HG03442 (cell line): ENCODE data around the gene MYLK3.
"Not testable (repeated sequence)": the region's sequence is repeated elsewhere in the genome, so short reads cannot be mapped to it uniquely, and the experiment has no call there.

Source experiments
- ATAC-seq: cut with Tn5 transposase; IDR thresholded peaks from one replicate; pipeline ENCODE4 v1.9.1; 2021; ENCODE audit warnings: mild to moderate bottlenecking, moderate library complexity; ENCODE audit not compliant: unreplicated experiment

The MYLK3 gene

DNA sequence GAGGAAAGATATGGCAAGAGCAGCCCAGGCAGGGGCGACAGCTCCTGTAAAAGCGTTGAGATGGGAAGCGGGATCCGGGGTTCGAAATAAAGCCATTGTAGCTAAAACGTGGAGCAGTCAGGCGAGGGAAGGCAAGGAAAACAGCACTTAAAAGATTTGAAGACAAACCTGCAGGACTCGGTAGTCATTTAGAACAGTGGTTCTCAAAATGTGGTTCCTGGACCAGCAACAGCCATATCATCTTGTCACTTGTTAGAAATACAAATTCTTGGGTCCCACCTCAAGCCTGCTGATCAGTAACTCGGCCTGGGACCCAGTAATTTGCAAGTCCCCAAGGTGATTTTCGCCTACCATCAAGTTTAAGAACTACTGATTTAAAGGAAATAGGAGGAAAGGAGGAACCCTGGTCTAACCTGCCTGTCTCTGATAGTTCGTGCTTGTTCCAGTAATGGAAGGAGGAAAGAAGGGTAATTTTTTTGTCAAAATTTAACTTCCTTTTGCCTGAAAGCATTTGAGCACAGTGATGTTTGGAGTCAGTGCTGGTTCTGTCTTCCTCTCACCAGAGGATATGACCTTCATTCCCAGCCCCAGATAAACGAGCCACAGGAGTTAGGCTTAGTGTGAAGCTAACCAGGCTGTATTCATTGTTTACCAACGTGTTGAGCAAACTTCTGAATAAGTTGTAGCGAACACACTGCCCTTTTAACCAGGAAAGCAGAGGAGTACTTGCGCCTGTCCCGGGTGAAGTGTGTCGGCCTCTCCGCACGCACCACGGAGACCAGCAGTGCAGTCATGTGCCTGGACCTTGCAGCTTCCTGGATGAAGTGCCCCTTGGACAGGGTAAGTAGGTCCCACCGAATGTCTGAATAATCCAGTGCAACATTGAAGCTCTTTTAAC lies 57.6 kb downstream of the MYLK3 start:
- no peak for ATAC-seq

GRCh38 chr16:46689365-46690280 lies 58.5 kb downstream of the MYLK3 start, which contains the start of gene ORC6:
ORC6 (plus strand) TSS chr16:46689659; CDS start chr16:46689706, 47 bp downstream.
- ATAC-seq = peak; percentile 69

- ATAC-seq = peak; percentile 80
Observed at GRCh38 chr16:46688654-46689364, 59.3 kb downstream of the MYLK3 start, which contains the start of gene VPS35. VPS35 (minus strand) TSS chr16:46689178; CDS start chr16:46689133, 45 bp downstream.

- ATAC-seq = no peak
Observed at GRCh38 chr16:46688101-46688653, 60.0 kb downstream of the MYLK3 start.

DNA sequence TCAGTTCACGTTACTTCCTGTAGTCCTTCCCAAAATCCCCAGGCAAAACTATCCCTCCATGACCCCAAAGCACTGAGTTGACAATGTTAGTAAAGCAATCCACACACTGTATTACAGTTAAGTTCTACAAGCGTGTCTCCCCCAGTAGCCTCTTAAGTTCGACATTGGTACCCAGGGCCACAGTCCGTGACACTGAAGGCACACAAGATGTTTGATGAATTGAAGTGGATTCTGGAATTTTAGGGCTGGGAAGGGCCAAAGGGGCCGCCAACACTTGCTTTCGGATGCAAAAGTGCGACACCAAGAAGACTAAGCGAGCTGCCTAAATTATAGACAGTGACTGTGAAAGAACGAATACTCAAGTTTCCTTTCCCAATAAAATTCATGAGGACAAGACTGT lies 60.7 kb downstream of the MYLK3 start:
- ATAC-seq = no peak

GRCh38 chr16:46686815-46687473 lies 61.2 kb downstream of the MYLK3 start:
- ATAC-seq = no peak

DNA sequence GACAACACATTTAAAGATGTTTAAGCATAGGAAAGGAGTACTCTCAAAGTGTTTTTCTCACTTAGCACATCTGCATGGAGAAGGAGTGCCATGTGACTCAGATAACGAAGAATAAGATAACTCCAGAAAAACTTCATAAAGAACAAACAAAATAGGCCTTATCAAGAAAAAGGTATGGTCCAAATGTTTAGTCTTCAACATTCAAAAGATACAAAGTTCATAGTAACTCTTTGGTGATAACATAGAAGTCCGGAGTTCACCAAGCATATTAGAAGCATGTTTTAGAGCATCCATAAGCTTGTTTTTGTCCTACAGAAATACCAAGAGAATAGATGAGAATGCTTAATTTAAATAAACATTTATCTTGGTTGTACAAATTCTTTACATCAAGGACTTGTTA lies 66.3 kb downstream of the MYLK3 start:
- ATAC-seq = not testable (repeated sequence)

- ATAC-seq = not testable (repeated sequence)
Observed at GRCh38 chr16:46677943-46678342, 70.2 kb downstream of the MYLK3 start.

DNA sequence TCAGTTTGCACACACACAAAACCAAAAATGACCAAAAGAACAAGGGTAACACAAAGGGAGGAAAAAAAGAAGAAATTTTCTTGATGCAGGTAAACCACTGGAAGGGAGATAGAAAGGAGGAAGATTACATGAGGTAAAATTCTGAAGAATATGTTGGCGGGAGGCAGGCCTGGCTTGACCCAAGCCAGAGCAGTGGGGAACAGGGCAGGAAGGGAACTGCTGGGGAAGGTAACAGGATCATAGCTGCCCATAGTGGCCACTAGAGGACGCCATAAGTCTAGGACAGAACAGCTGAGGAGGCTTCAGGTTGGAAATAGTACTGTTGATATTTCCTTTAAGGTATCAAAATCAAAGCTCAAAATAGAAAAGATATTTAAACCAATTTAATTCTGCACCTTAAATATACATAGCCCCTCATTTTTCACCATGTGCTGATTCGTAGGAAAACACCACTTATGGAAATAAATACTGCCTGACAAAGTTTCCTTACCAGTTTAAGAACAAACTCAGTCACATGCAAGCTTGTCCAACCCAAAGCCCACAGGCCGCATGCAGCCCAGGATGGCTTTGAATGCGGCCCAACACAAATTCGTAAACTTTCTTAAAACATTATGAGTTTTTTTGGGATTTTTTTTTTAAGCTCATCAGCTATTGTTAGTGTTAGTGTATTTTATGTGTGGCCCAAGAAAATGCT lies 74.7 kb downstream of the MYLK3 start:
- ATAC-seq = peak; percentile 88

DNA sequence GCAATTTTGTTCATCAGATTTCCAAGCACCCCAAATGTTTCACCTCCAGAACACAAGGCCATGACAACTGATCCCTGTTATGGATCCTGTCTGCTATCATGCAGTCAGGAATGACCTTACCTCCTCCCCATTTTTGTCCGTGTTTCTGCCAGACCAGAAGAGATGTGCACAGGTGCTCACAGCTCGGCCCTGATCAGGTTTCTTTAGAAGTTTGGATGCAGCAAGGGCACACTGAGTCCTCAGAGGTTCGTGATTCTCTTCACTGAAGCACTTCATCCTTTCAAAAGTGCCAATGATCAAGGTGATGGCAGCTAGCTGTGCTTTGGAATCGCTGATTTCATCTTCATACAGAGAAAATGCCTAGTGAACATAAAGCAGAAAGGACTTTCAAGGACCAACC lies 86.0 kb downstream of the MYLK3 start:
- ATAC-seq = no peak

DNA sequence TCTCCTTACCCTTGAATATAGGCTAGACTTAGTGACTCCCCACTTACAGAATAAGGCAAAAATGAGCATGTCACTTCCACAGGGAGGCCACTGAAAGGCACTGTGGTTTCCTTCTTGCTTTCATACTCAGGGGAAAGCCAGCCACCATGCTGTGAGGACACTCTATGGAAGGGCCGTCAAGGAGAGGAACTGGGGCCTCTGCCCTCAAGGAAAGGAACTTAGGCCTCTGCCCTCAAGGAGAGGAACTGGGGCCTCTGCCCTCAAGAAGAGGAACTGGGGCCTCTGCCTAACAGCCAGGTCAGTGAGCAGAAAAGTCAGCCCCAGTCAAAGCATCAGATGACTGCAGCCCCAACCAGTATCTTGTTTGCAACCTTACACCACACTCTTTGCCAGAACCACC lies 89.2 kb downstream of the MYLK3 start:
- ATAC-seq = peak; percentile 90
